HG02840 (cell line): ENCODE data around the gene FBRSL1.

Source experiments
- ATAC-seq: cut with Tn5 transposase; IDR thresholded peaks from one replicate; pipeline ENCODE4 v1.9.1; 2021; ENCODE audit warnings: mild to moderate bottlenecking, moderate library complexity, moderate number of reproducible peaks; ENCODE audit not compliant: unreplicated experiment, low FRiP score

The FBRSL1 gene

DNA sequence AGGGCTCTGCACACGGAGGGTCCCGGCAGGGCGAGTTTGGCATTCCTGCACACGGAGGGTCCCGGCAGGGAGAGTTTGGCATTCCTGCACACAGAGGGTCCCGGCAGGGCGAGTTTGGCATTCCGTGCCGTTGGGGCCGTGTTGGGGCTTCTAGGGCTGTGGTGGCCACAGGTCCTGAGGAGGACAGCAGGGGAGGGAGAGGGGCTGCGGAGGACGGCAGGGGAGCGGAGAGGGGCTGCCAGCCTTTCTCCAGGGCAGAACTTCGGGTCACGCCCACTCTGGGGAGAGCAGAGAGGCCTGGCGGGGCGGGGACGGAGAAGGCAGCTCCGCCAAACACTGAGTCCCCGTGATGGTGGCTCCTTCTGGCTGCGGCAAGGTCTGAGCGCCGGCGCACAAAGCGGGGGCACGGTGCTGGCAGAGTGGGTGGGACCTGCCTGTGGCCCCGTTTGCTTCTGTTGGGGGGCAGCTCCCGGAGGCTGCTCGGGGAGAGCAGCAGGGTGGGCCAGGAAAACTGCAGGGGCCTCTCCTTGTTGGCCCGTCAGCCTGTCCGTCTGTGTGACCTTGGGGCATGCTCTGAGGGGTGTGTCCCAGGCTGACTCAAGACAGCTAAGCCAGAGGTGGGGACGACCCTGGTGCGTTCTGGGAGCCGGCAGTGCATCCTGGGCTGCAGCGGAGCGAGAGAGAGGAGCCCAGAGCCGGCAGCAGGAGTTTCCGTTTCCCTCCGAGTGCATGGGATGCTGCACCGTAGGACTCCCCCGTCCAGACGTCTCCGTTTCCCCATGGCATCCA lies 60.3 kb downstream of the FBRSL1 start:
- ATAC-seq = no peak

DNA sequence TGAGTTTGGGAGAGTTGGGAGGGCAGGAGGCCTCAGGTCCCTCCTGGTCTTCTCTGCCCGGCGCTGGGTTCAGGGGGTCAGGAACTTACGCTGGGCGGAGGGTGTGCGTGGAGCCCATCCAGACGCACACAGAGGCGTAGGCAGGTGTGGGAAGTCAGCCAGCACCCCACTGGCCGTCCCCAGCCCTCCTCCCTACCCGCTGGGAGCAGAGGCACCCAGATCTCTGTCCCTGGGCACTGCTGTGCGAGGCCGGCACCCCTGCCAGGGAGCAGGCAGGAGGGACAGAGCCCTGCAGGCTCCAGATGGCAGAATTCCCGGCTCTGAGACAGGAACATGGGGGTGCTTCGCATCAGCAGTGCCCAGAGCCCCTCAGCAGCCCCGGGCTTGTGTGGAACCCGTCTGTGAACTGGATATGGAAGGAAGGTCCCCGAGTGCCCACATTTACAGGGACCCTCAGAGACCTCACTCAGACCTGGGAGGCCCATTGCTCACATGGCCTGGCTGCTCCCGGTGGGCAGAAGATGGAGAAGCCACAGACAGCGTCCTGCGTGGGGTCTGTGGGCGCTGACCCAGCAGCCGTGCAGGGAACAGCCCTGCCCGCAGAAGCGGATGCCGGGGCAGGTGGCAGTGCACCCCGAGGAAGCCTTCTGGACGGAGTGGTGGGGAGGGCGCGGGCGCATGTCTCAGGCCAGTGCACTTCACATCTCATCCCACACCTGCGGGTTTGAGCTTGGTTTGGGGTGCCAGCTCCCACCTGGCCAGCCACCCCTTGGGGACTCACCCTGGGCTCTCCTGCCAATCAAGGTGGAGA lies 61.1 kb downstream of the FBRSL1 start:
- ATAC-seq = no peak

DNA sequence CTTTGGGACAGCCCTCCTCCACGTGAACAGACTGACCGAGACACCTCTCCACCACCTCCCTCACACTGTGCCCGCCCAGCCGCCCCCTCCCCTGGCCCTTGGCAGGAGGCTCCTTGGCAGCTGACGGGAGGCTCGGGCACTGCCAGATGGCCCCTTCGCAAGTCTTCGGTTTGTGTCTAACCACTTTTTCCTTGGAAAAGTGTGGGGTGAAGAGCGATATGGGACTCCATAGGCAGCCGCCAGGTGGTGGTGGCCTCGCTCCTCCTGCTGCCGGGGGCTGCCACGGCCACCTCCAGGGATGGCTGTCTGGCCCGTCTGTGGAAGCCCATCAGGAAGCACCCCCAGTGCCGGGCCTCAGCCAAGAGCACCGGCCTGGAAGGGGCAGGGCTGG lies 61.7 kb downstream of the FBRSL1 start:
- no peak for ATAC-seq

DNA sequence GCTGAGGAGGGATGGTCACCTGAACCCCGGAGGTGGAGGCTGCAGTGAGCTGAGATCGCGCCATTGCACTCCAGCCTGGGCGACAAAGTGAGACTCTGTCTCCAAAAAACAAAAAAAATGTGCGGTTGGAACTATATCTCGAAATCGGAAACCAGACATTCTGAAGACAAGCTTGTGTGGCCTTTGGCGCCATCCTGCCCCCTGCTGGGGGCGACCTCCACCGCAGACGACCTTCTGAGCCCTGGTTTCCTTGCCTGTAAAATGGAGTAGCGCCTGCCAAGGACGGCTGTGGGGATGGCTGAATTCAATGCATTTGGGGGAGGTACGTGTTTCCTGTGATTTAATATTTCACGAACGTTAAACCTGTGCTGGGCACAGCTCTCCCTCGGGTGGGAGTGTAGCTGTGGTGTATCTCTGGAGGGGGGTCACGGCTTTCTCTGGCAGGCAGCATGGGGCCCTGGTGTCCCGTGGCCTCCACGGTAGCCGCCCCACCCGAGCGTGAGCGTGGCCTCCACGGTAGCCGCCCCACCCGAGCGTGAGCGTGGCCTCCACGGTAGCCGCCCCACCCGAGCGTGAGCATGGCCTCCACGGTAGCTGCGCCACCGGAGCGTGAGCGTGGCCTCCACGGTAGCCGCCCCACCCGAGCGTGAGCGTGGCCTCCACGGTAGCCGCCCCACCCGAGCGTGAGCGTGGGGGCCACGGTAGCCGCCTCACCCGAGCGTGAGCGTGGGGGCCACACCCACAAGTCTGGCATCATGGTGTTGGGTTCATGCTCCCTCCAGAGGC lies 65.1 kb downstream of the FBRSL1 start:
- ATAC-seq = no peak

DNA sequence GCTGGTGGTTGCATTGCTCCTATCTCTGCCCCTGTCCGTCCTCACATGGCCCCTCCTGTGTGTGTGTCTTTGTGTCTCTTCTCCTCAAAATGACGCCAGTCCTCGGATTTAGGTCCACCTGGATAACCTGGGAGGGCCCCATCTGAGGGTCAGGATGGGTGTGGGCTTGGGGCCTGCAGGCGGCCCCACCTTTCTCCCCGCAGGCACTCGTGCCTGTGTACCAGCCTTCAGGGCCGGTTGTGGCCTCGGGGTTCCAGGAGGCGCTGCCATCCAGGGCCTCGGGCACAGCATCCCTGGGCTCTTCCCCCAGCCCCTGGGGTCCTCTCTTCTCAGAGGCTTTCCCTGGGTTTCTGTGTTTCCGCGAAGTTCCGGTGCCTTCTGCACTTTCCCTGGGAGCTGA lies 65.7 kb downstream of the FBRSL1 start:
- ATAC-seq = no peak

DNA sequence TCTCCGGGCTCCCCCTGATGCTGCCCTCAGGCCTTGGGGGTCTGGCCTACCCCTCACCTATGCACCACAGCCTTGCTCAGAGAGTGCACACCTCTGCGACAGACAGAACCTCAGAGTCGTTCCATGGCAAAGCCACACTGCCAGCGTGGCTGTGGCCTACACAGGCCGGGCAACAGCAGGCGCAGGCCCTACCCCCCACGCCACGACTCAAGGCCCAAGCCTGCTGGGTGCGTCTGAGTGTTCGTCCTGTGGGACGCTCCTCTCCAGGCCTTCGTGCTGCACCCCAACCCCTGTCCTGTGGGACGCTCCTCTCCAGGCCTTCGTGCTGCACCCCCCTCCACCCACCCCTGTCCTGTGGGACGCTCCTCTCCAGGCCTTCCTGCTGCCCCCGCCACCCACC lies 66.3 kb downstream of the FBRSL1 start:
- ATAC-seq = no peak

DNA sequence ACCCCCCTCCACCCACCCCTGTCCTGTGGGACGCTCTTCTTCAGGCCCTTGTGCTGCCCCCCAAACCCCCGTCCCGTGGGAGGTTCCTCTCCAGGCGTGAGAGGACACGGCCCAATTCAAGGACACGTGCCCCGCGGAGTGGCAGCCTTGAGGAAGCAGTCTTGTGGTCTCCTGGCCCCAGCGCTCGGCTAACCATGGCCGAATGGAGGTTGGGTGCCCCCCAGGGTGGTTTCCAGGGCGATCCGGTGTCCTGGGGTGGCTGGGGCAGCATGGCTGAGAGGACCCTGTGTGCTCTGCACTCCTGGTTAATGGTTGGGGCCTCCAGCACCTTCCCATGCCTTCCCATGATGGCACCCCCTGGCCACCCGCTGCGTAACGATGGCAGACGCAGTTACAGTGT lies 66.8 kb downstream of the FBRSL1 start:
- ATAC-seq = no peak

DNA sequence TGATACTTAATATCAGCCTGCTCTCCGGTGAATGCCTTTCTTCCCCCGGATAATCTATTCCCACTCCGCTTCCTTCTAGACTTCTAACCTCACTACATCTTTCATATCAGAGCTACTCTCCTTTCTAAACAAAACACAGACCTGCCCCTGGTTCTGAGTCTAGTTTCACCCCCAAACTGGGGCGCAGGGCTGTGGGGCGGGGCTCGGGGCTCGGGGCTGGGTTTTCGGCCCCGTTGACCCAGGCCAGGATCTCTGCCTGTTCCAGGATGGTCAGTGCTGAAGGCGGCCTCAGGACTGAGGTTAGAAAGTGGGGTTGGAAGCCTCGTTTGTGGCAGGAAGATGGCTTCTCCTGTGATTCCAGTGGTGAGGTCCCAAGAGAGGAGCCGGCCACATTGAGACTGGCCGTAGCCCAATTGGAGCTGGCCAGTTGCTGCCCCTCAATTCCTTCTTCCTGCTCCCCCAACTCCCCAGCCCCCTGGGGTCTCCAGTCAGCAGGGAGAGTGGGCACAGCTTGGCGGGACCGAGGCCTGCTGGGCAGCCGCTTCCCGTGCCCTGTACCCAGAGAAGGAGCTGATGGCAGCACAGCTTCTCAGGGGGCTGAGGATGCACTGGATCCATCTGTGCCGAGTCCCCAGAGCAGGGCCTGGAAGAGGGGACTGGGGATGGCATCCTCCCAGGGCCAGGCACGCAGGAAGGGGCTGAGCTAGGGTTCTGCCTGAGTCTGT lies 67.5 kb downstream of the FBRSL1 start:
- no peak for ATAC-seq

DNA sequence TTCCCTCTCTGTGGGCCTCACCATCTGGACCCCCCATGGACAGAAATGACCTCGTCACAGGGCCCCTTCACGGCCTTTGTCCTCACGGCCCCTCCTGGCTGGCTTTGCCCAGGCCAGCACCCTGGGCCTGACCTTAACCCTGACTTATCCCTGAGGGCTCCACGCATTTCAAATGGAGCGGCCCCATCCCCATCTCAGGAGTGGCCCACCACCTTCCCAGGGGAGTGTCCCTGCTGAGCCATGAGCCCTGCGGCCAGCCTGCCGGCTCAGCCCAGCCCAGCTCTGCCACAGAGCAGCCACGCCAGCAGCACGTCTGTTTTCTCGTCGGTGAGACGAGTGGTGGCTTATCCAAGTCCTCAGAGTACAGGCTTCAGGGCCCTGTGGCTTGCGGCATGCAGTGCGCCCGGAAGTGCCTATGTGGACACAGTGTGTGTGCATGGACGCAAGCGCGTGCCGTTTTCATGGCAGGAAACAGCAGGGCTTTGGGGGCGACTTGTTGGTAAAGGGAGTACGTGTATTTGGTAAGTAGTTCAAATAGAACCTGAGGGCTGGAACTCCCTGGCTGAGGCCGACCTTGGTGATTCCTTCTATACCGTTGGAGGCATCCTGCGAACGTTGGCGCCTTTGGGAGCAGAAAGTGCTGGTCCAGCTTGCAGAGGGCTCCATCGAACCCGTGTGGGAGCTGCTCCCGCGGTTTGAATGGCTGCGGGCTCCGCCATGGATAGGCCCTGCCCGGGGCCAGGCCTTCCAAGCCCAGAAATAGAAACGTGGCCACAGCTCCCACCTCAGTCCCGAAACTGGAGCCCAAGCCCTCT lies 68.3 kb downstream of the FBRSL1 start:
- no peak for ATAC-seq

DNA sequence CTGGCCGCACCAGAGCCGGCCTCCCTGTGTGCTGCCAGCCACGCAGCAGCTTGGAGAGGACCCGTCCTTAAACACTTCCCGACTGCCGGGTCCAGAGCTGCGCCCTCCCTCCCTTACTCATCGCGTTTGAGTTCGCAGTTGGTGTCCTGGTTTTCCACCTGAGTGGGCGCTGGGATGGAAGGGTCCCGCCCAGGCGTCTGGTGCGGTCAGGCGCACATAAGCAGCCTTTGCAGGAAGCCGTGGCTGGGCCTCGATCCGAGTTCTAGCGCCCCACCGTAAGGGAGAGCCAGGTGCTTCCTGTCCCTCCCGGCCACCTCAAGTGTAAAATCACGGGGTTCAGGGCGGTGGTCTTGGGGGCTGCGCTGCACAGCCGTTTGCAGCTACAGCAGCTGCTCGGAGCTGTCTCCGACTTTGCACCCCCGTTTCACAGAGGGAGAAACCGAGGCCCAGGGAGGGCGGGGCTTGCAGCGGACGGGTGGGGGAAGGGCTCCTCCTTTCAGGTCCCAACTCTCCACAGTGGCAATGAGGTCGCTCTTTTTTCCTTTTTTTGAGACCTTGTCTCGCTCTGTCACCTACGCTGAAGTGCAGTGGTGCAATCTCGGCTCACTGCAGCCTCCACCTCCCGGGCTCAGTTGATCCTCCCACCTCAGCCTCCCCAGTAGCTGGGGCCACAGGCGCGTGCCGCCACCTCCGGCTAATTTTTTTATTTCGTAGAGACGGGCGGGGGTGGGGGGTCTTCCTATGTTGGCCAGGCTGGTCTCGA lies 69.1 kb downstream of the FBRSL1 start:
- no peak for ATAC-seq

DNA sequence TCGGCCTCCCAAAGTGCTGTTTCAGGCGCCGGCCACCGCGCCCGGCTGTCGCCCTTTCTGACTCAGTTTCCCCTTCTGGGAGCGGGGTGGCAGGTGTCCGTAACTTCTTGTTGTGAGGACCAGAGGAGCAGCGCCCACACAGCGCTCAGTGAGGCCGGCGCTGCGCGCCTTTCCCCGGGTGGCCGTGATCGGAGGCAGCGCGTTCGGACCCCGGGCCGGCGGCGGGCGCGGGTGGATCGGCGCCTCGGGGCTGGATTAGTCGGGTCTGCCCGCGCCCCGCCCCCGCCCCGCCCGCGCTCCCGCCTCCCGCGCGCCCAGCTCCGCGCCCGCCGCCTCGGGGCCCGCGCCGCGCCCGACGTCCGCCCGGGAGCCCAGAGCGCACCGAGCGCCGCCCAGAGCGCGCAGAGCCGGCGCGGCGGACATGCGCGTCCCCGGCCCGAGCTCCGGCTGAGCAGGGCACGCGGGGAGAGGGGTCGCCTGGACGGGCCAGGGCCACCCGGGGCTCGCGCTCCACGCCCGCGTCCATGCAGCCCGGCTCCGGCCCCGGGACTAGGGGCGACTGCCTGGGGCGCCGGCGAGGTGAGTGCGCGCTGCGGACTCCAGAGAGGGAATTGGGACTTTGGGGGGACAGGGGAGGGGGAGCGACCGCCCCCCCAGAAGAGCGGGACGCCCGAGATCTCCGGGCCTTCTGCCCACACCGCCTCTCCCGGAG lies 69.9 kb downstream of the FBRSL1 start:
- no peak for ATAC-seq

DNA sequence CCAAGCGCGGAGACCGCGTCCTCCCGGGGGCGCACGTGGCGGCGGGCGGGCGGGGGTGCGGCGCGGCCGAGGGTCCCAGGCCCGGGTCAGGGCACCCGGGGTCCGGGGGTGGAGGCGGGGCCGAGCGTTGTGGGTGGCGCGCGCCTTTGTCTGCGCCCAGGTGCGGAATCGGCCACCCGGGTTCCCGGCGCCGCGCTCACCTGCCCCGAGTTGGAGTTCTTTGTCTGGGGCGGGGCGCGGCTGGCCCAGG lies 70.3 kb downstream of the FBRSL1 start:
- ATAC-seq = no peak

DNA sequence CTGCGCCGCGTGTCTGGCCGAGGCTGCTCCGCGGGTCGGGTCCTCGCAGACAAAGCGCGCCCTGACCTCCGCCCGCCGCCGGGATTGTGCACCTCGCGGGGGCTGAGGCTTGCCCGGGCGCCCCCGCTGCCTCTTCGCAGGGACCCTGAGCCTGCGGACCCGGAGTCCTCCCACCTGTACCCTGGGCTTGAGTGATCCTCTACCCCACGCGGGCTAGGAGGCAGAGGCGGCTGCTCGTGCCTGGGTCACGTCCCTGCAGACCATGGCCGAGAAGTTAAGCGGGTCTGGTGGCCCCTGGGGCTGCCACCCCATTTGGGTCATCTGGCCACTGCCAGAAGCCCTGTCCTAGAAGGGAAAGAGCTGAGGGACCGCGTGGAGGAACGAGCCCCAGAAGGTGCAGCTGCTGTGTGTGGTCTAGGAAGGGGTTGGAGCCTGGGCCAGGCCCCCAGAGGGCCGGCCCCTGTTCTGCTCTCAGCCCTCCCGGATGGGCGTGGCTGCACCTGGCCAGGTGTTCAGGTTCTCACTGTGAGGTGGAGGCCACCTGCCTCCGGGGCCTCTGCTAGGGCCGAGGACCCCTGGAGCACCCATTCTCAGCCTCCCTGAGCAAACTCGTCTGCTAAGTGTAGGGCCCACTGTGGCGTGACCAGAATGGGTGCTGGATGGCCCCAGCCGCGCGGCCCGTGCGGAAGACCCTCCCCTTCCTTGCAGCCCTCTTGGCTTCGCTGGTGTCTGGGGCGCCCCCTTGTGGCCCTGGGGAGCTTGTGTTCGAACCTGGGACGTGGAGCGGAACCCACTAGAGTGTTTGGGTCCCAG lies 70.9 kb downstream of the FBRSL1 start:
- no peak for ATAC-seq
